Measurements from ENCODE around the gene MRPS34.

DNA sequence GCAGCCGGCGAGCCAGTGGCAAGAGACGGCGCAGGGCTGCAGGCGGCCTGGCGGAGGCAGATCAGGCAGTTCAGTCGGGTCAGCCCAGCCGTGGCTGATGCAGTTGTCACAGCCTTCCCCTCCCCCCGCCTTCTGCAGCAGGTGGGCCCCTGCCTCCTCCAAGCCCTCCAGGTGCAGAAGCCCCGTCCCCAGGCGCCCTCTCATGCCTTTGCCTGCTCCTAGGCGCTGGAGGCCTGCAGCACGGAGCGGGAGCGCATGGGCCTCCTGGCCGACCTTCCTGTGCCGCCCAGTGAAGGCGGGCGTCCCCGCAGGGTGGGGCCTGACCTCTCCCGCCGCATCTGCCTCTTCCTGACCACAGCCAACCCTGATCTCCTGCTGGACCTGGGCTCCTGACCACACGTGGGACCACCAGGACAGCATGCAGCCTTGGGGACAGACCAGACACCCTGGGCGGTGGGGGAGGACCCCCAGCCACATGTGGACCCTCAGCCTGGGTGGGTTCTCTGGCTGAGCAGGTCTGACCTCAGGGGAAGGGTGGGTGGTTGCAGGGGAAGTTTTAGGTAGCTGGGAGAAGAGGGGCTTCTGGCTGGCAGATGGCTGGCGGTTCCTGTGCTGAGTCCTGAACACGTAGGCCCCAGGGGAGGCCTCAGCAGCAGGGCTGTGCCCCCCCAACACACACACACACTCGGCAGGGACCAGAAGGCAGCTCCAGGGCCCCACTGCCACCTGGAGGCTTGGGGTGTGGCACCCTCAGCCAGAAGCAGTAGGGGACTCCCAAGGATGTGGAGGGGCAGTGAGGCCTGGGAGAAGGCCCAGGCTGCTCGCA is 3.1 kb upstream of the MRPS34 start:
- TF ChIP-seq, protein P1, sequence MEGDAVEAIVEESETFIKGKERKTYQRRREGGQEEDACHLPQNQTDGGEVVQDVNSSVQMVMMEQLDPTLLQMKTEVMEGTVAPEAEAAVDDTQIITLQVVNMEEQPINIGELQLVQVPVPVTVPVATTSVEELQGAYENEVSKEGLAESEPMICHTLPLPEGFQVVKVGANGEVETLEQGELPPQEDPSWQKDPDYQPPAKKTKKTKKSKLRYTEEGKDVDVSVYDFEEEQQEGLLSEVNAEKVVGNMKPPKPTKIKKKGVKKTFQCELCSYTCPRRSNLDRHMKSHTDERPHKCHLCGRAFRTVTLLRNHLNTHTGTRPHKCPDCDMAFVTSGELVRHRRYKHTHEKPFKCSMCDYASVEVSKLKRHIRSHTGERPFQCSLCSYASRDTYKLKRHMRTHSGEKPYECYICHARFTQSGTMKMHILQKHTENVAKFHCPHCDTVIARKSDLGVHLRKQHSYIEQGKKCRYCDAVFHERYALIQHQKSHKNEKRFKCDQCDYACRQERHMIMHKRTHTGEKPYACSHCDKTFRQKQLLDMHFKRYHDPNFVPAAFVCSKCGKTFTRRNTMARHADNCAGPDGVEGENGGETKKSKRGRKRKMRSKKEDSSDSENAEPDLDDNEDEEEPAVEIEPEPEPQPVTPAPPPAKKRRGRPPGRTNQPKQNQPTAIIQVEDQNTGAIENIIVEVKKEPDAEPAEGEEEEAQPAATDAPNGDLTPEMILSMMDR (IDR thresholded peaks at IDR 0.05; ENCODE audit: borderline replicate concordance, extremely low read depth, low read length, poor library complexity, severe bottlenecking), result no peak
- TF ChIP-seq EZH2 (IDR thresholded peaks at IDR 0.05; ENCODE audit: borderline replicate concordance, low read depth, low read length, severe bottlenecking), result no peak
